ENCODE measurements around the gene FUOM. TPM values are rescaled to one million over a fixed set of nuclear protein-coding genes. Genes with fewer than 3 reads are reported as not detected.

FUOM gene
- total RNA-seq, 3 donors from 2014 or later, result 13.8 to 31.5 (median 31.2) TPM

- no peak overlapping the region for H3K27ac ChIP-seq
- no peaks in the 10 kb centered on the region for H3K9me3 ChIP-seq
- no peaks in the 10 kb centered on the region for H3K36me3 ChIP-seq
- no peak for DNase-seq (ENCODE audit: low spot score in 2 of 2)
- H3K4me3 ChIP-seq, result no peak overlapping the region
- TF ChIP-seq CTCF (IDR thresholded peaks at IDR 0.05) (no peak), POLR2A (IDR thresholded peaks at IDR 0.05) (no peak), POLR2AphosphoS5 (IDR thresholded peaks at IDR 0.05) (no peak)
- intact Hi-C loops (cut with DNase I; ENCODE audit: low total_unique reads), result no loop called here
- H3K27me3 ChIP-seq, result no peaks in the 10 kb centered on the region
- H3K4me1 ChIP-seq, result peaks cover 0 to 4% of the 10 kb centered on the region in 2 donors
Observed at GRCh38 chr10:133359554-133359971, 1.7 kb upstream of the FUOM start.

- no peaks in the 10 kb centered on the region for H3K9me3 ChIP-seq
- DNase-seq (ENCODE audit: low spot score in 2 of 2), result no peak
- no peaks in the 10 kb centered on the region for H3K36me3 ChIP-seq
- no peak overlapping the region for H3K4me3 ChIP-seq
- TF ChIP-seq POLR2A (IDR thresholded peaks at IDR 0.05) (no peak), CTCF (IDR thresholded peaks at IDR 0.05) (no peak), POLR2AphosphoS5 (IDR thresholded peaks at IDR 0.05) (no peak)
- H3K27ac ChIP-seq, result peak overlapping the region in 1 of 2 donors; percentile 79
- intact Hi-C loops (cut with DNase I; ENCODE audit: low total_unique reads), result no loop called here
- peaks cover 0 to 4% of the 10 kb centered on the region in 2 donors for H3K4me1 ChIP-seq
- H3K27me3 ChIP-seq, result no peaks in the 10 kb centered on the region
Observed at GRCh38 chr10:133358925-133359310, 1.1 kb upstream of the FUOM start.

- intact Hi-C loops (cut with DNase I; ENCODE audit: low total_unique reads), result no loop called here
- H3K27me3 ChIP-seq, result no peaks in the 10 kb centered on the region
Observed at GRCh38 chr10:133358162-133358924, 524 bp upstream of the FUOM start.

GRCh38 chr10:133356549-133357284 is 1.1 kb downstream of the FUOM start:
- no peak overlapping the region for H3K27ac ChIP-seq
- peaks cover 0 to 4% of the 10 kb centered on the region in 2 donors for H3K4me1 ChIP-seq
- no peaks in the 10 kb centered on the region for H3K36me3 ChIP-seq
- DNase-seq (ENCODE audit: low spot score in 2 of 2), result no peak
- peak overlapping the region; percentile 67 to 76 (median 72) for H3K4me3 ChIP-seq
- TF ChIP-seq POLR2AphosphoS5 (IDR thresholded peaks at IDR 0.05), result no peak
- no peaks in the 10 kb centered on the region for H3K27me3 ChIP-seq
- intact Hi-C loops (cut with DNase I; ENCODE audit: low total_unique reads), result loop anchor here (2.0 kb wide), 1 partner anchor 22 kb away; the partner anchor contains the start of gene PAOX
- no peaks in the 10 kb centered on the region for H3K9me3 ChIP-seq

More at GRCh38 chr10:133358162-133358924, 524 bp upstream of the FUOM start:
- no peak for DNase-seq (ENCODE audit: low spot score in 2 of 2)
- Histone ChIP-seq H3K9me3 (no peaks in the 10 kb centered on the region), H3K4me1 (peaks cover 0 to 4% of the 10 kb centered on the region in 2 donors), H3K4me3 (peak overlapping the region; percentile 67 to 76 (median 72)), H3K36me3 (no peaks in the 10 kb centered on the region), H3K27ac (peak overlapping the region; percentile 17 to 79)
- TF ChIP-seq POLR2A (IDR thresholded peaks at IDR 0.05), result no peak
- TF ChIP-seq POLR2AphosphoS5 (IDR thresholded peaks at IDR 0.05), result no peak
- TF ChIP-seq CTCF (IDR thresholded peaks at IDR 0.05), result no peak

- DNase-seq (ENCODE audit: low spot score in 2 of 2), result no peak
- H3K9me3 ChIP-seq, result no peaks in the 10 kb centered on the region
- H3K27me3 ChIP-seq, result no peaks in the 10 kb centered on the region
- intact Hi-C loops (cut with DNase I; ENCODE audit: low total_unique reads), result loop anchor here (2.0 kb wide), 1 partner anchor 23 kb away; the partner anchor contains the start of gene PAOX
- peaks cover 0 to 4% of the 10 kb centered on the region in 2 donors for H3K4me1 ChIP-seq
- H3K4me3 ChIP-seq, result peak overlapping the region in 1 of 3 donors; percentile 76
- no peak overlapping the region for H3K27ac ChIP-seq
- TF ChIP-seq CTCF (IDR thresholded peaks at IDR 0.05), result no peak
- no peak for TF ChIP-seq POLR2AphosphoS5 (IDR thresholded peaks at IDR 0.05)
- no peak for TF ChIP-seq POLR2A (IDR thresholded peaks at IDR 0.05)
- H3K36me3 ChIP-seq, result no peaks in the 10 kb centered on the region
Observed at GRCh38 chr10:133355991-133356390, 1.8 kb downstream of the FUOM start.
